Ovary (tissue), 9 donors: ENCODE results near the gene OR52A1. TPM values are rescaled to one million over a fixed set of nuclear protein-coding genes. Genes with fewer than 3 reads are reported as not detected.

Experiments used
- DNase-seq, 5 donors: peaks; one replicate each; pipeline ENCODE4 v3.0.0-alpha.2; 2019 to 2020
- H3K27ac ChIP-seq, 2 donors: fragments of 200-600 bp; one replicate each; pipeline versions ENCODE4 v1.5.1 to v1.8.0; 2019 to 2022
- H3K27me3 ChIP-seq: fragments of 200-600 bp; one replicate; pipeline ENCODE4 v1.8.0; 2022
- H3K36me3 ChIP-seq: fragments of 200-600 bp; sonication (generic); one replicate; pipeline ENCODE4 v1.5.1; 2019
- H3K4me1 ChIP-seq: one replicate; pipeline ENCODE4 v1.8.1; 2013; ENCODE audit warnings: mild to moderate bottlenecking, moderate library complexity; ENCODE audit not compliant: insufficient read depth
- H3K4me3 ChIP-seq: fragments of 200-600 bp; sonication (generic); one replicate; pipeline ENCODE4 v1.5.1; 2017
- H3K9me3 ChIP-seq, 2 donors: fragments of 200-600 bp in 1 of 2; sonication (generic) in 1 of 2; one replicate each; pipeline versions ENCODE4 v1.5.1 to v1.8.1; 2013 to 2019; ENCODE audit warnings: mild to moderate bottlenecking in 1 of 2, moderate library complexity in 1 of 2
- CTCF ChIP-seq, 3 donors: fragments of 450-650 bp in 2 of 3; fragments of 200-600 bp in 1 of 3; IDR thresholded peaks; one replicate each; pipeline versions ENCODE4 v1.5.1 to v1.8.0; 2016 to 2022; ENCODE audit warnings: antibody characterized with exemption in 3 of 3, mild to moderate bottlenecking in 1 of 3
- EP300 ChIP-seq: sonication (generic); formaldehyde crosslinking; IDR thresholded peaks from one replicate; pipeline ENCODE4 v1.6.1; 2017; ENCODE audit warnings: antibody characterized with exemption
- POLR2A ChIP-seq: fragments of 450-650 bp; IDR thresholded peaks from one replicate; pipeline ENCODE4 v1.6.1; 2017; ENCODE audit warnings: antibody characterized with exemption, mild to moderate bottlenecking, moderate library complexity
- WGBS, 3 donors: extraction: QIAGEN DNeasy Blood & Tissue Kit in 1 of 3; methylation state at CpG; one replicate each; pipeline versions ENCODE4 v1.1.5 to v1.1.7; 2013 to 2017; 5-methylcytosine and 5-hydroxymethylcytosine counted together
- intact Hi-C, 4 donors: fragments of 100-400 bp; cut with DNase I; formaldehyde crosslinking; loops; one replicate each; pipeline versions ENCODE4 v1.11.0 to v1.15.1; 2022 to 2023
- polyA plus RNA-seq, 2 donors: library from polyadenylated mRNA; stranded (reverse); fragments of 200-250 nt in 1 of 2; fragments of 350-450 nt in 1 of 2; fragmentation: Illumina TruSeq in 1 of 2; extraction: RNeasy Lipid Tissue Mini Kit (QIAGEN cat#74804) in 1 of 2; gene quantifications; one replicate each; pipeline ENCODE4 v1.2.3, GENCODE V29; 2013 to 2014
- total RNA-seq, 7 donors: library from RNA; depleted of rRNA in 2 of 7; stranded (reverse); fragments of >200 nt in 2 of 7; fragmentation: NEBNext Ultra II Directional in 3 of 7; extraction: Animal tissue kit (Norgen Biotek cat#: 25700) in 3 of 7; gene quantifications; one replicate each; pipeline versions ENCODE4 v1.1.0 to v1.2.4, GENCODE V29; 2016 to 2023
- donor health status: DM: no; HTN: no; CAD: no; lungs with moderate emphysema.
- donor health status: DM: no; HTN: no; CAD: no.
- donor health status: Bipolar disorder and iron deficiency.
- donor health status: DM: yes; HTN: yes; CAD: no.
- donor health status: DM: no; HTN: no; CAD: no.
- donor health status: DM: yes; HTN: yes; CAD: no.

Gene OR52A1
- total and polyA plus RNA-seq, 9 donors, result 0.02 TPM; not detected in 8

GRCh38 chr11:5197536-5197935 is 43.0 kb upstream of the OR52A1 start:
- DNase-seq, result no peak
- 68 to 73% (median 73%) methylated on average over 3 of the region's 3 CpGs for WGBS, 3 donors
- intact Hi-C loops, result no loop called here
- H3K27me3 ChIP-seq, result no peaks in the 10 kb centered on the region
- TF ChIP-seq CTCF (IDR thresholded peaks at IDR 0.05) (no peak), EP300 (no peak), POLR2A (no peak)
- no peaks in the 10 kb centered on the region for H3K9me3 ChIP-seq
- H3K27ac ChIP-seq, result no peak overlapping the region
- H3K4me1 ChIP-seq, result no peaks in the 10 kb centered on the region
- no peak overlapping the region for H3K4me3 ChIP-seq
- no peaks in the 10 kb centered on the region for H3K36me3 ChIP-seq

GRCh38 chr11:5196731-5197130 is 42.2 kb upstream of the OR52A1 start:
- H3K27me3 ChIP-seq, result no peaks in the 10 kb centered on the region
- H3K4me3 ChIP-seq, result no peak overlapping the region
- no peaks in the 10 kb centered on the region for H3K36me3 ChIP-seq
- intact Hi-C loops, result no loop called here
- TF ChIP-seq EP300, result no peak
- no peak for TF ChIP-seq CTCF (IDR thresholded peaks at IDR 0.05)
- TF ChIP-seq POLR2A, result no peak
- no peak overlapping the region for H3K27ac ChIP-seq
- H3K9me3 ChIP-seq, result no peaks in the 10 kb centered on the region
- WGBS, 3 donors, result 44 to 52% (median 46%) methylated on average over 3 of the region's 3 CpGs
- DNase-seq, result no peak
- H3K4me1 ChIP-seq, result no peaks in the 10 kb centered on the region

- DNase-seq, result no peak
- Histone ChIP-seq H3K4me3 (no peak overlapping the region), H3K9me3 (no peaks in the 10 kb centered on the region), H3K36me3 (no peaks in the 10 kb centered on the region), H3K27me3 (no peaks in the 10 kb centered on the region), H3K27ac (no peak overlapping the region), H3K4me1 (no peaks in the 10 kb centered on the region)
- intact Hi-C loops, result no loop called here
- WGBS, 3 donors, result 81 to 84% (median 84%) methylated on average over 5 of the region's 5 CpGs
- no peak for TF ChIP-seq EP300
- TF ChIP-seq POLR2A, result no peak
- no peak for TF ChIP-seq CTCF (IDR thresholded peaks at IDR 0.05)
Measured at GRCh38 chr11:5196067-5196466, 41.5 kb upstream of the OR52A1 start.

GRCh38 chr11:5192738-5193137 is 38.2 kb upstream of the OR52A1 start:
- Histone ChIP-seq H3K27me3 (no peaks in the 10 kb centered on the region), H3K36me3 (no peaks in the 10 kb centered on the region)

More at GRCh38 chr11:5192738-5193137, 38.2 kb upstream of the OR52A1 start:
- Histone ChIP-seq H3K27ac (no peak overlapping the region), H3K4me1 (no peaks in the 10 kb centered on the region), H3K9me3 (no peaks in the 10 kb centered on the region), H3K4me3 (no peak overlapping the region)
- WGBS, 3 donors, result 12 to 33% (median 15%) methylated on average over 1 of the region's 1 CpG
- intact Hi-C loops, result no loop called here
- TF ChIP-seq POLR2A, result no peak
- TF ChIP-seq CTCF (IDR thresholded peaks at IDR 0.05), result no peak
- no peak for TF ChIP-seq EP300
- DNase-seq, result no peak
